ENCODE results near the gene QSOX2.

QSOX2 gene

GRCh38 chr9:136252846-136253245 is 7.2 kb upstream of the QSOX2 start:
- Histone ChIP-seq H3K27ac (ENCODE audit: low read length) (no peak overlapping the region), H3K4me2 (ENCODE audit: low read depth, low read length) (no peak overlapping the region)

DNA sequence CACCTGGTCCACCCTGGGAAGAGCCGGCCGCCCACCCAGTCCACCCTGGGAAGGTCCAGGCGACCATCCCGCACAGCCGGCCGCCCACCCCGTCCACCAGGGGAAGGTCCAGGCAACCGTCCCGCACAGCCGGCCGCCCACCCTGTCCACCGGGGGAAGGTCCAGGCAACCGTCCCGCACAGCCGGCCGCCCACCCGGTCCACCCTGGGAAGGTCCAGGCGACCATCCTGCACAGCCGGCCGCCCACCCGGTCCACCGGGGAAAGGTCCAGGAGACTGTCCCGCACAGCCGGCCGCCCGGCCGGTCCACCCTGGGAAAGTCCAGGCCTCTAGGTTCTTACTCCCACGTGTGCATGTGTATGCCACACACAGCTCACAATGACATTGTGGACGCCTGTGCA is 6.7 kb upstream of the QSOX2 start:
- Histone ChIP-seq H3K4me1 (ENCODE audit: low read length) (no peaks in the 10 kb centered on the region), H3F3A (ENCODE audit: insufficient read depth, low read length) (no peaks in the 10 kb centered on the region), H3K4me3 (ENCODE audit: low read length) (no peak overlapping the region), H3K9me2 (replicated peaks; ENCODE audit: insufficient read depth, low read length) (no peaks in the 10 kb centered on the region), H3K36me3 (replicated peaks; ENCODE audit: insufficient read depth, low read length) (no peaks in the 10 kb centered on the region), H3K27me3 (replicated peaks; ENCODE audit: insufficient read depth, low read length) (peaks cover 92% of the 10 kb centered on the region), H2AFZ (ENCODE audit: low read length) (no peak overlapping the region), H3K9me3 (replicated peaks; ENCODE audit: insufficient read depth, low read length) (no peaks in the 10 kb centered on the region), H3K79me2 (ENCODE audit: low read length) (no peaks in the 10 kb centered on the region), H3K27ac (ENCODE audit: low read length) (no peak overlapping the region), H3K9ac (ENCODE audit: low read length) (no peak overlapping the region), H3K4me2 (ENCODE audit: low read depth, low read length) (no peak overlapping the region), H4K20me1 (ENCODE audit: insufficient read depth, low read length) (no peaks in the 10 kb centered on the region)
- no peak for DNase-seq
- TF ChIP-seq EZH2 (optimal IDR thresholded peaks at IDR 0.05; ENCODE audit: low read depth, low read length), result no peak
- no peak for TF ChIP-seq EZH2phosphoT487 (IDR thresholded peaks at IDR 0.05; ENCODE audit: low read length)
- TF ChIP-seq, protein P1, sequence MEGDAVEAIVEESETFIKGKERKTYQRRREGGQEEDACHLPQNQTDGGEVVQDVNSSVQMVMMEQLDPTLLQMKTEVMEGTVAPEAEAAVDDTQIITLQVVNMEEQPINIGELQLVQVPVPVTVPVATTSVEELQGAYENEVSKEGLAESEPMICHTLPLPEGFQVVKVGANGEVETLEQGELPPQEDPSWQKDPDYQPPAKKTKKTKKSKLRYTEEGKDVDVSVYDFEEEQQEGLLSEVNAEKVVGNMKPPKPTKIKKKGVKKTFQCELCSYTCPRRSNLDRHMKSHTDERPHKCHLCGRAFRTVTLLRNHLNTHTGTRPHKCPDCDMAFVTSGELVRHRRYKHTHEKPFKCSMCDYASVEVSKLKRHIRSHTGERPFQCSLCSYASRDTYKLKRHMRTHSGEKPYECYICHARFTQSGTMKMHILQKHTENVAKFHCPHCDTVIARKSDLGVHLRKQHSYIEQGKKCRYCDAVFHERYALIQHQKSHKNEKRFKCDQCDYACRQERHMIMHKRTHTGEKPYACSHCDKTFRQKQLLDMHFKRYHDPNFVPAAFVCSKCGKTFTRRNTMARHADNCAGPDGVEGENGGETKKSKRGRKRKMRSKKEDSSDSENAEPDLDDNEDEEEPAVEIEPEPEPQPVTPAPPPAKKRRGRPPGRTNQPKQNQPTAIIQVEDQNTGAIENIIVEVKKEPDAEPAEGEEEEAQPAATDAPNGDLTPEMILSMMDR (IDR thresholded peaks at IDR 0.05; ENCODE audit: low read length), result no peak

More at GRCh38 chr9:136252846-136253245, 7.2 kb upstream of the QSOX2 start:
- H3K36me3 ChIP-seq (replicated peaks; ENCODE audit: insufficient read depth, low read length), result no peaks in the 10 kb centered on the region
- H3K4me3 ChIP-seq (ENCODE audit: low read length), result no peak overlapping the region
- no peaks in the 10 kb centered on the region for H3K9me2 ChIP-seq (replicated peaks; ENCODE audit: insufficient read depth, low read length)
- DNase-seq, result no peak
- H2AFZ ChIP-seq (ENCODE audit: low read length), result no peak overlapping the region
- H3K9me3 ChIP-seq (replicated peaks; ENCODE audit: insufficient read depth, low read length), result no peaks in the 10 kb centered on the region
- peaks cover 92% of the 10 kb centered on the region for H3K27me3 ChIP-seq (replicated peaks; ENCODE audit: insufficient read depth, low read length)
- H3K79me2 ChIP-seq (ENCODE audit: low read length), result no peaks in the 10 kb centered on the region
- no peak overlapping the region for H3K9ac ChIP-seq (ENCODE audit: low read length)
- H3K4me1 ChIP-seq (ENCODE audit: low read length), result no peaks in the 10 kb centered on the region
- no peaks in the 10 kb centered on the region for H4K20me1 ChIP-seq (ENCODE audit: insufficient read depth, low read length)
- H3F3A ChIP-seq (ENCODE audit: insufficient read depth, low read length), result no peaks in the 10 kb centered on the region
- TF ChIP-seq, protein P1 (IDR thresholded peaks at IDR 0.05; ENCODE audit: low read length), result no peak
- TF ChIP-seq EZH2 (optimal IDR thresholded peaks at IDR 0.05; ENCODE audit: low read depth, low read length), result no peak
- no peak for TF ChIP-seq EZH2phosphoT487 (IDR thresholded peaks at IDR 0.05; ENCODE audit: low read length)

- Histone ChIP-seq H3K27ac (ENCODE audit: low read length) (no peak overlapping the region), H3K9me2 (replicated peaks; ENCODE audit: insufficient read depth, low read length) (no peaks in the 10 kb centered on the region)
- TF ChIP-seq EZH2phosphoT487 (IDR thresholded peaks at IDR 0.05; ENCODE audit: low read length), result no peak
- TF ChIP-seq, protein P1 (IDR thresholded peaks at IDR 0.05; ENCODE audit: low read length), result no peak
- TF ChIP-seq EZH2 (optimal IDR thresholded peaks at IDR 0.05; ENCODE audit: low read depth, low read length), result no peak
These were observed 5.9 kb upstream of the QSOX2 start for GRCh38 chr9:136251264-136252115.

More at GRCh38 chr9:136251264-136252115, 5.9 kb upstream of the QSOX2 start:
- Histone ChIP-seq H3K9me3 (replicated peaks; ENCODE audit: insufficient read depth, low read length) (no peaks in the 10 kb centered on the region), H3K4me1 (ENCODE audit: low read length) (no peaks in the 10 kb centered on the region), H4K20me1 (ENCODE audit: insufficient read depth, low read length) (no peaks in the 10 kb centered on the region), H3K27me3 (replicated peaks; ENCODE audit: insufficient read depth, low read length) (peaks cover 94% of the 10 kb centered on the region), H3K4me3 (ENCODE audit: low read length) (no peak overlapping the region), H3K4me2 (ENCODE audit: low read depth, low read length) (no peak overlapping the region), H3K36me3 (replicated peaks; ENCODE audit: insufficient read depth, low read length) (no peaks in the 10 kb centered on the region), H3K79me2 (ENCODE audit: low read length) (no peaks in the 10 kb centered on the region), H2AFZ (ENCODE audit: low read length) (no peak overlapping the region), H3F3A (ENCODE audit: insufficient read depth, low read length) (no peaks in the 10 kb centered on the region), H3K9ac (ENCODE audit: low read length) (no peak overlapping the region)
- no peak for DNase-seq
